BJ (cell line): ENCODE results near the gene NUDT15. TPM values are rescaled to one million over a fixed set of nuclear protein-coding genes. Genes with fewer than 3 reads are reported as not detected.

Source experiments
- CTCF ChIA-PET: fragments of 350-600 bp; formaldehyde crosslinking; extraction: SDS; loops from one replicate; lab custom pipeline; 2021; ENCODE audit warnings: antibody characterized with exemption, inconsistent platforms; lab: Yijun Ruan, JAX
- POLR2A ChIA-PET: fragments of 300-600 bp; sonication (Branson Sonifier 250); formaldehyde crosslinking; extraction: SDS; loops from one replicate; lab custom pipeline; 2021; ENCODE audit warnings: antibody characterized with exemption; lab: Charles Lee
- DNase-seq: peaks from one replicate; pipeline ENCODE4 v3.0.0-alpha.2; 2011; ENCODE audit warnings: low read depth
- H3K27me3 ChIP-seq: 2 replicates; pipeline ENCODE4 v1.6.0; 2011; ENCODE audit warnings: low read length; ENCODE audit not compliant: control insufficient read depth, insufficient read depth
- H3K36me3 ChIP-seq: 2 replicates; pipeline ENCODE4 v1.5.1; 2011; ENCODE audit warnings: low read length; ENCODE audit not compliant: control insufficient read depth, insufficient read depth
- H3K4me3 ChIP-seq: 2 replicates; pipeline ENCODE4 v1.5.1; 2011; ENCODE audit warnings: low read depth, mild to moderate bottlenecking, control low read depth, low read length
- polyA plus RNA-seq: library from polyadenylated mRNA; depleted of rRNA; stranded (reverse); fragments of >200 nt; gene quantifications from 2 replicates; pipeline ENCODE4 v1.2.3, GENCODE V29; 2011; rRNA removed
- TF ChIP-seq, protein P1 (sequence below): IDR thresholded peaks from 2 replicates; pipeline ENCODE4 v1.5.1; 2011; ENCODE audit warnings: low read depth, mild to moderate bottlenecking, control low read depth, inconsistent platforms, low read length, moderate library complexity; ENCODE audit not compliant: insufficient read depth

The NUDT15 gene
- polyA plus RNA-seq, 1 experiment = 8.2 TPM

- POLR2A ChIA-PET = no interaction called here
- Histone ChIP-seq H3K4me3 (peak overlapping the region; percentile 99), H3K36me3 (no peaks in the 10 kb centered on the region), H3K27me3 (0 out of 2 replicates have a peak, but pooled peaks cover 2% of the 10 kb centered on the region)
- CTCF ChIA-PET = interaction anchor here (0.6 to 2.2 kb wide), 17 partner anchors 11 to 675 kb away, joined by 3 to 20 read pairs (median 4); partner anchors contain the start of genes ITM2B and NUDT15
- DNase-seq = no peak
- TF ChIP-seq, protein P1, sequence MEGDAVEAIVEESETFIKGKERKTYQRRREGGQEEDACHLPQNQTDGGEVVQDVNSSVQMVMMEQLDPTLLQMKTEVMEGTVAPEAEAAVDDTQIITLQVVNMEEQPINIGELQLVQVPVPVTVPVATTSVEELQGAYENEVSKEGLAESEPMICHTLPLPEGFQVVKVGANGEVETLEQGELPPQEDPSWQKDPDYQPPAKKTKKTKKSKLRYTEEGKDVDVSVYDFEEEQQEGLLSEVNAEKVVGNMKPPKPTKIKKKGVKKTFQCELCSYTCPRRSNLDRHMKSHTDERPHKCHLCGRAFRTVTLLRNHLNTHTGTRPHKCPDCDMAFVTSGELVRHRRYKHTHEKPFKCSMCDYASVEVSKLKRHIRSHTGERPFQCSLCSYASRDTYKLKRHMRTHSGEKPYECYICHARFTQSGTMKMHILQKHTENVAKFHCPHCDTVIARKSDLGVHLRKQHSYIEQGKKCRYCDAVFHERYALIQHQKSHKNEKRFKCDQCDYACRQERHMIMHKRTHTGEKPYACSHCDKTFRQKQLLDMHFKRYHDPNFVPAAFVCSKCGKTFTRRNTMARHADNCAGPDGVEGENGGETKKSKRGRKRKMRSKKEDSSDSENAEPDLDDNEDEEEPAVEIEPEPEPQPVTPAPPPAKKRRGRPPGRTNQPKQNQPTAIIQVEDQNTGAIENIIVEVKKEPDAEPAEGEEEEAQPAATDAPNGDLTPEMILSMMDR = no peak
Measured at GRCh38 chr13:48094404-48094780, 56.9 kb downstream of the NUDT15 start.

DNA sequence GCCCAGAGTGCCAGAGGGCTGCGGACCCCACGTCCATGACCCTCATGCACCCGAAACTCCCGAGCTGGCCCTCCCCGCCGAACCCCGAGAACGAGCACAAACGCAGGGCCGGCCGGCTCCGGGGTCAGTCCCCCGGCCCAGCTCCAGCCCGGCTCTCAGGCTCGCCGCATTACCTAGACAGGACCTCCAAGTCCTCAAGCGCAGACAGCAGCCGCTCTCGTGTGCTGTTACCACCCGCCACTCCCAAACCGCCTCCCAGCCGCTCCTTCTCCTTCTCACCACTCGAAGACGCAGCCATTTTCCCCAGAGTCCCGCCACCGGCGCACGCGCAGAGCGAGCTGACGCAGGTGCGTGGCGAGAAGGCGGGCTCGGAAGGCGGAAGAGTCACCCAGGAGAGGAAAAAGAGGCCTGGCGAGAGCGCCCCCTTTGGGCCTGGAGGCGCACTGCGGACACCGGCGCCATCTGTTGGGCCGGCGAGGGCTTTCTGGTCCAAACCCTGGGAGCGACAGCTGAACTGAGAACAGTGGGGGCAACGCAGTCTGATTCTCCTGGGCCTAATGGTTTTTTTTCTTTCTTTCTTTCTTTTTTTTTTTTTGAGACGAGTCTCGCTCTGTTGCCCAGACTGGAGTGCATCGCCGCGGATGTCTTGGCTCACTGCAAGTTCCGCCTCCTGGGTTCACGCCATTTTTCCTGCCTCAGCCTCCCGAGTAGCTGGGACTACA lies 57.4 kb downstream of the NUDT15 start, which contains the start of gene MED4:
Gene MED4 (minus strand): TSS at position 324 of the 722 bp plus-strand sequence. CDS start 26 bp downstream, at position 298.
- DNase-seq = peak; percentile 49
- Histone ChIP-seq H3K27me3 (0 out of 2 replicates have a peak, but pooled peaks cover 2% of the 10 kb centered on the region), H3K36me3 (no peaks in the 10 kb centered on the region), H3K4me3 (peak within 1 kb of the TSS; percentile 99)
- TF ChIP-seq, protein P1 = peak; percentile 100
- ChIA-PET CTCF (interaction anchor here (0.6 to 2.2 kb wide), 19 partner anchors 9 to 674 kb away, joined by 3 to 20 read pairs (median 3); partner anchors contain the start of genes ITM2B and NUDT15), POLR2A (no interaction called here)

DNA sequence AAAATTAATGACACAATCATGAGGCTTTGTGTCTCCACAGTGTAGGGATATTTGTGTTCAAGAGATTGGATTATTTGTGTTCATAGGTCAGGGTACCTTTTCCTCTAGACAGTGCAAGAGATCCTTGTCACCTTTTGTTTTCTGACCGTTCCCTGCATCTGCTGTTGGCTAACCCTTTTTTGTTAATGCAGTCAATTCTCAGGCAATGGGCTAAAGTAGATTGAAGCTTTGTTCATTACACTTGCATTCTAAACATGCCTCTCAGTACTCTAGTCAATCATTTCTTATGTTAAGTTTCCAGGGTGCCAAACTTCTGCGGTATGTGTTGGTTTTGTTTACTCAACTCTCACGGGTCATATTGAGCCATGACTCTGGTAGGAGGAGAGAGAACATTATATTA lies 59.1 kb downstream of the NUDT15 start:
- ChIA-PET CTCF (no interaction called here), POLR2A (no interaction called here)
- Histone ChIP-seq H3K4me3 (no peak overlapping the region), H3K36me3 (no peaks in the 10 kb centered on the region), H3K27me3 (peaks cover 4% of the 10 kb centered on the region; the same call in 1 of the 2 replicates)
- TF ChIP-seq, protein P1 = no peak
- no peak for DNase-seq

Other genes starting within 250 kb of the NUDT15 start
- gene SUCLA2, start 36.5 kb upstream of the NUDT15 start, polyA plus RNA-seq = 19.1 and 38.1 TPM in 2 replicates
- gene MED4, start 57.4 kb downstream of the NUDT15 start, polyA plus RNA-seq = 30.1 and 41.3 TPM in 2 replicates
- 173 and 299 TPM in 2 replicates for gene ITM2B, start 195.5 kb downstream of the NUDT15 start, polyA plus RNA-seq